Pons (tissue), 1 donor: ENCODE results near the gene ANO10.
"Not testable (repeated sequence)": the region's sequence is repeated elsewhere in the genome, so short reads cannot be mapped to it uniquely, and the experiment has no call there.

Source experiments
- DNase-seq: peaks from one replicate; pipeline ENCODE4 v3.0.0-alpha.2; 2016; ENCODE audit warnings: low spot score

The ANO10 gene, protein sequence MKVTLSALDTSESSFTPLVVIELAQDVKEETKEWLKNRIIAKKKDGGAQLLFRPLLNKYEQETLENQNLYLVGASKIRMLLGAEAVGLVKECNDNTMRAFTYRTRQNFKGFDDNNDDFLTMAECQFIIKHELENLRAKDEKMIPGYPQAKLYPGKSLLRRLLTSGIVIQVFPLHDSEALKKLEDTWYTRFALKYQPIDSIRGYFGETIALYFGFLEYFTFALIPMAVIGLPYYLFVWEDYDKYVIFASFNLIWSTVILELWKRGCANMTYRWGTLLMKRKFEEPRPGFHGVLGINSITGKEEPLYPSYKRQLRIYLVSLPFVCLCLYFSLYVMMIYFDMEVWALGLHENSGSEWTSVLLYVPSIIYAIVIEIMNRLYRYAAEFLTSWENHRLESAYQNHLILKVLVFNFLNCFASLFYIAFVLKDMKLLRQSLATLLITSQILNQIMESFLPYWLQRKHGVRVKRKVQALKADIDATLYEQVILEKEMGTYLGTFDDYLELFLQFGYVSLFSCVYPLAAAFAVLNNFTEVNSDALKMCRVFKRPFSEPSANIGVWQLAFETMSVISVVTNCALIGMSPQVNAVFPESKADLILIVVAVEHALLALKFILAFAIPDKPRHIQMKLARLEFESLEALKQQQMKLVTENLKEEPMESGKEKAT

GRCh38 chr3:43621656-43622432 lies at the start of gene ANO10:
Gene ANO10 (minus strand): TSS chr3:43622011. CDS start chr3:43605852, 16,159 bp downstream.
- DNase-seq = peak; percentile 98

DNA sequence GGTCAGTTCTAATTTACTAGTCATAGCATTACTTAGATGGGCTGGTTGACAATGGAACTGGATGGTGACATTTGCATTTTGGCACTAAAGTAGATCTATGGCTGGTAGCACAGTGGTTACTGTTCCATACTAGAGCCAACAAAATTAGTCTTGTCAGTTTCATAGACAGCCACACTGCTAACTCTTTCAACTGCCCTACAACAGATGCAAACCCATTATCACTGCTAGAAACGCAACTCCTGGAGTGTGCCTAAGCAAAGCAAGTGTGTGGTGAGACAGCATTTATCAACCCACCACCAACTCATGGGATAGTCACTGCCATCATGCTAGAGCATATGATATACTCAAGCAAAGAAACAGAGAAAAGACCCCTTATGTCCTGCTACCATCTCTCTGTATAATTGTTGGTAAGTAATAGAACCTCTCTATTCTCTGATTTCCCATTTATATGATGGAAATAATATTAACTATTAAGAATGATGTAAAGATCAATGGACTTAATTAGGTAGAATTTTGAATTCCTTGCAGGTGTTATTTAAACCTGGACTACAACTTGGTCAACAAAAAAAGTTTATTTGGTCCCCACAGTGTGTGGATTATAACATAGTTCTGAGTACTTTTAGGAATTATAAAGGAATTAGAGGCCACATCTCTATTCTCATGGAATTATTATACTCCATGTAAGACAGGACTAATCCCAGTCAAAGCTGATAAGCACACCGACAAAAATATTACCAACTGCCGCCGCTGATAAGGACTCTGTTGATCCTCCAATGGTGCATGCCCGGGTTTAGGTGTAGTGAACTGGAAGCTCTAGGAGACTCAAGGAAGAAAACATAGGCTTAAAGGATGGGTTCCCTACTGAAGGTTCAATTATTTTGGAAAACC lies 49.1 kb upstream of the ANO10 start:
- DNase-seq = no peak

GRCh38 chr3:43665011-43665410 lies 43.2 kb upstream of the ANO10 start:
- DNase-seq = not testable (repeated sequence)

GRCh38 chr3:43661376-43661775 lies 39.6 kb upstream of the ANO10 start:
- DNase-seq = not testable (repeated sequence)

- DNase-seq = no peak
Observed at GRCh38 chr3:43659250-43659880, 37.6 kb upstream of the ANO10 start.

GRCh38 chr3:43656390-43656789 lies 34.6 kb upstream of the ANO10 start:
- DNase-seq = not testable (repeated sequence)

DNA sequence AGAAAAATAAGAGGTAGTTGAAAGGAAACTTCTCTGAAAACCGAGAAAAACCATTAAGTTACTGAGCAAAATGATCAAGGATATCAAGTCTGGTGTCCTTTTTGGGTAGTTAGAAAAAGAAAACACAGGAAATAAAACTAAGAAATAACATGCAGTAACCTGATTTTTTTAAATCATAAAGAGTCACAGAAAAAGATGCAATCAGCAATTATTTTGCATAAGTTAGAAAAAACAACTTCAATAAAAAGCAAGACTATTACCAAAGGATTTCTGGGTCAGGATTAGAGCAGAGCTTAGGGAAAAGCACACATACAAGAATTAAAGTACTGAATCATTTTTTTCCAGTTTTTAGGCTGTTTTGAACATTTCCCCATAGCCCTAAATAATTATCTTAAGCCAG lies 28.5 kb upstream of the ANO10 start:
- DNase-seq = no peak

GRCh38 chr3:43649365-43649968 lies 27.7 kb upstream of the ANO10 start:
- no peak for DNase-seq

GRCh38 chr3:43648957-43649356 lies 27.1 kb upstream of the ANO10 start:
- no peak for DNase-seq

- DNase-seq = no peak
Observed at GRCh38 chr3:43647331-43648166, 25.7 kb upstream of the ANO10 start.

DNA sequence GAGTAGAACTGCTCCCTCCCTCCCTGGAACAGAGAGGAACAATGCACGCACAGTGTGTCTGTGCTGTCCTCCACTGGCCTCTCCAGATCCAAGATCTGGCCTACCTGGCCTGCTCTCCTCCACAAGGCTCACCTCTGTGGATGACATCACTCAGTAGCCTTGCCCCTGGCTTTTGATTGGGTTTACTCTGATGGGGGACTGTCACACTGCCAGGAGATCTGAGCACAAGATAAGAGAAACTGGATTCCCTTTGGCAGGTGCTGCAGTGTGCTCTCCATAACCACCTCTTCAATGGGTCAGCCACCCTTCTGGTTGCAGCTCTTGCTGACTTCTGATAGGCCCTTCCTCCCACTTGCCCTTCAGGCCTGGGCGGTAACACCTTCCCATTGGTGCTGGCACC lies 22.6 kb upstream of the ANO10 start:
- DNase-seq = no peak

GRCh38 chr3:43641306-43642114 lies 19.7 kb upstream of the ANO10 start:
- DNase-seq = no peak

DNA sequence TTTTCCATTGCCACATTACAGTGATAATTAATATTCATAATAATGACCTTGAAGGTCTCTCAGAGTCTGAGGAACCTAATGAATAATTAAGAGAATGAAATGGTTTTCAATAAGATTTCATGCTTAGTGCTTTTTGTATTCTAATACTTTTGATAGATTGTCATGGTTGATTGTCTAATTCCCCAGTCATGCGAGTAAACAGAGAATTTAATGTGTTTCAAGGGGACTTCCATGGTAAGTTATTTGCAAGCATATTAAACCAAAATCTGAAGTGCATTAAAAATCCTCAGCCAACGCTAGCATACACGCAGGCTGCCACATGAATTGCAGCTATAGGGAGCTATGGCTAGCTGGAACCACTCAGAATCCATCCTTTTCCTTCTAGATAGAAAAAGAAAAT lies 18.9 kb upstream of the ANO10 start:
- no peak for DNase-seq

GRCh38 chr3:43638594-43639447 lies 17.0 kb upstream of the ANO10 start:
- DNase-seq = no peak

- DNase-seq = no peak
Observed at GRCh38 chr3:43637702-43638101, 15.9 kb upstream of the ANO10 start.

- DNase-seq = no peak
Observed at GRCh38 chr3:43632986-43633385, 11.2 kb upstream of the ANO10 start.

DNA sequence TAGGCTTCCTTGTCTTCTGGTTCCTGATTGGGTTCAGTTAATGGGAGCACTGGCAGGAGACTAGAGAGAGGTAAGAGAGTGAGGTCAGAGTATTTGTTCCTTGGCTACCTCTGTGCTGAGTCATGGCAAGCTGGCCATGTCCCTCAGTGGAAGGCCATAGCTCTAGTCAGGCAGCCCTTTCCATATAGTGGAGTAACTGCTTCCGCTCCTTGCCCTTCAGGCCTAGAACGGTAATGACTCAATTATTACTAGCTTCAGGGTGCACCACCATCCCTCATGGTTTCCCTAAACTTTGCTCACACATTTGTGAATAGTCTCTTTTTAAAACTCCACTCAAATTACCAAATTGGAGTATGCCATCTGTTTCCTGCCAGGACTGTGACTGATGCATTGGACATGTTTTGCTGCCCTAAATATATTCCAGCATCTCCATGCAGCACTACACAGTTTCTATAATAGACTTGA lies 10.5 kb upstream of the ANO10 start:
- no peak for DNase-seq

DNA sequence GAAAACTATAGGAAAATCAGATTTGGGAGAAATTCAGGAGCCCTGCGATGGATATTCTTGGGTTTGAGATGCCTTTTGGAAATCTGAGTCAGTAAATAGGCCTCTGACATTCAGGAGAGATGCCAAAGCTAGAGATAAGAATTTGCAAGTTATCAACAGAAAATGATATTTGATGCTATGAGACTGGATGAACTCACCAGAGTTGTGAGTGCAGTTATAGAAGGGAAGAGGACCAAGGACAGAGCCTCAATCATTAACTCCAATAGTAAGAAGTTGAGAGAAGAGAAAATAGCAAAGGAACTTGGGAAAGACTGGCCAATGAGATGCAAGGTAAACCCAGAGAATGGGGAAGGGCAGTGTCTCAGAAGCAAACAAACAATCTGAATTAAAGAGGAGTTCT lies 7.9 kb upstream of the ANO10 start:
- DNase-seq = no peak
